GM12878 (cell line): ENCODE results near the gene PASK. TPM values are rescaled to one million over a fixed set of nuclear protein-coding genes. Genes with fewer than 3 reads are reported as not detected.

Experiments
- ATAC-seq: fragments of 200-7000 bp; cut with Tn5 transposase; 3 replicates; pipeline ENCODE4 v1.9.1; 2020; ENCODE audit warnings: mild to moderate bottlenecking, moderate library complexity
- BruUV-seq: library from RNA; stranded (reverse); fragments of 400-500 nt; replicated peaks from 2 replicates; lab custom pipeline; 2021; lab: Mats Ljungman, UMichigan
- CTCF ChIA-PET: fragments of 300-600 bp; sonication (Branson Sonifier 250); formaldehyde crosslinking; extraction: SDS; loops from one replicate; lab custom pipeline; 2021; ENCODE audit warnings: inconsistent platforms; lab: Yijun Ruan, JAX
- POLR2A ChIA-PET: fragments of 350-600 bp; formaldehyde crosslinking; extraction: SDS; loops from one replicate; lab custom pipeline; 2021; ENCODE audit warnings: inconsistent platforms; lab: Charles Lee
- RAD21 ChIA-PET: fragments of 300-600 bp; sonication (Branson Sonifier 250); formaldehyde crosslinking; loops from one replicate; lab custom pipeline; 2023; ENCODE audit warnings: antibody characterized with exemption; ENCODE audit not compliant: unreplicated experiment; lab: Charles Lee
- SMC1A ChIA-PET: fragments of 300-600 bp; sonication (Branson Sonifier 250); formaldehyde crosslinking; loops from one replicate; lab custom pipeline; 2023; ENCODE audit not compliant: unreplicated experiment, uncharacterized antibody; lab: Charles Lee
- DNase-seq: peaks from one replicate; pipeline ENCODE4 v3.0.0-alpha.2; 2011; ENCODE audit warnings: low read depth, low spot score
- FAIRE-seq: peaks from 3 replicates; lab custom pipeline; 2011; peaks lifted over from hg19 to GRCh38; lab: Jason Lieb, UNC
- H2AFZ ChIP-seq: 2 replicates; pipeline ENCODE4 v1.6.0; 2011; ENCODE audit warnings: low read depth, low read length, control low read depth; ENCODE audit not compliant: control insufficient read depth
- H3K27ac ChIP-seq: 2 replicates; pipeline ENCODE4 v1.5.1; 2011; ENCODE audit warnings: control low read depth; ENCODE audit not compliant: control insufficient read depth, insufficient read depth
- H3K27me3 ChIP-seq, 2 experiments: replicated peaks in 1 of 2; 2 replicates each; pipeline versions ENCODE4 v1.6.0 to v1.6.1; 2011; ENCODE audit warnings: low read length in 1 of 2; ENCODE audit not compliant: control insufficient read depth in 2 of 2, insufficient read depth in 2 of 2
- H3K36me3 ChIP-seq, 2 experiments: 2 replicates each; pipeline ENCODE4 v1.5.1; 2011; ENCODE audit warnings: low read length in 1 of 2; ENCODE audit not compliant: control insufficient read depth in 2 of 2, insufficient read depth in 2 of 2
- H3K4me1 ChIP-seq: 2 replicates; pipeline ENCODE4 v1.6.1; 2011; ENCODE audit warnings: mild to moderate bottlenecking, low read length, moderate library complexity, mixed read lengths; ENCODE audit not compliant: control insufficient read depth, insufficient read depth
- H3K4me2 ChIP-seq: 2 replicates; pipeline ENCODE4 v1.6.0; 2011; ENCODE audit warnings: control low read depth; ENCODE audit not compliant: control insufficient read depth, insufficient read depth
- H3K4me3 ChIP-seq: fragments of 200-600 bp; sonication (generic); 2 replicates; pipeline ENCODE4 v1.5.1; 2016
- H3K79me2 ChIP-seq: 2 replicates; pipeline ENCODE4 v1.6.0; 2011; ENCODE audit warnings: low read length; ENCODE audit not compliant: control insufficient read depth, insufficient read depth
- H3K9ac ChIP-seq: 2 replicates; pipeline ENCODE4 v1.8.0; 2011; ENCODE audit warnings: low read length, control low read depth, mixed read lengths; ENCODE audit not compliant: control insufficient read depth, insufficient read depth
- H3K9me3 ChIP-seq: replicated peaks from 3 replicates; pipeline ENCODE4 v1.5.1; 2011; ENCODE audit warnings: mild to moderate bottlenecking, low read length; ENCODE audit not compliant: control insufficient read depth, insufficient read depth
- H4K20me1 ChIP-seq: 2 replicates; pipeline ENCODE4 v1.6.0; 2011; ENCODE audit not compliant: control insufficient read depth, insufficient read depth
- EED ChIP-seq: sonication (generic); IDR thresholded peaks from 2 replicates; pipeline ENCODE4 v1.6.1; 2016; ENCODE audit warnings: antibody characterized with exemption, low read depth
- EP300 ChIP-seq, 2 experiments: fragments of 150-350 bp in 1 of 2; IDR thresholded peaks; 2 replicates each; pipeline ENCODE4 v1.6.1; 2011 to 2012; ENCODE audit warnings: low read depth in 2 of 2, low read length in 2 of 2, borderline replicate concordance in 1 of 2, improper control_type of control experiment in 1 of 2, inconsistent platforms in 1 of 2; ENCODE audit not compliant: control insufficient read depth in 1 of 2
- FOS ChIP-seq: IDR thresholded peaks from 3 replicates; pipeline ENCODE4 v1.6.1; 2011; ENCODE audit warnings: borderline replicate concordance; ENCODE audit not compliant: insufficient read length; ENCODE audit errors: extremely low read depth
- FOXK2 ChIP-seq: fragments of 450-650 bp; IDR thresholded peaks from 2 replicates; pipeline ENCODE4 v1.6.1; 2017; ENCODE audit warnings: mild to moderate bottlenecking, moderate library complexity
- GATAD2B ChIP-seq: fragments of 450-650 bp; conservative IDR thresholded peaks from 2 replicates; pipeline ENCODE4 v1.6.1; 2017; ENCODE audit warnings: low read depth, mild to moderate bottlenecking, moderate library complexity
- KLF5 ChIP-seq: fragments of 450-650 bp; IDR thresholded peaks from 2 replicates; pipeline ENCODE4 v1.6.1; 2014; ENCODE audit warnings: mild to moderate bottlenecking; ENCODE audit not compliant: partially characterized antibody
- MTA2 ChIP-seq: fragments of 450-650 bp; IDR thresholded peaks from 2 replicates; pipeline ENCODE4 v1.6.1; 2016; ENCODE audit warnings: low read depth, mild to moderate bottlenecking, moderate library complexity
- NR2C2 ChIP-seq: IDR thresholded peaks from 2 replicates; pipeline ENCODE4 v1.6.1; 2011; ENCODE audit warnings: borderline replicate concordance, low read depth; ENCODE audit not compliant: control insufficient read depth, insufficient read length
- POLR2A ChIP-seq: IDR thresholded peaks from 2 replicates; pipeline ENCODE4 v1.6.1; 2011; ENCODE audit warnings: low read depth, mild to moderate bottlenecking, low read length
- POLR2AphosphoS5 ChIP-seq: IDR thresholded peaks from 2 replicates; pipeline ENCODE4 v1.6.1; 2011; ENCODE audit warnings: mild to moderate bottlenecking, low read length, inconsistent platforms
- RCOR1 ChIP-seq: conservative IDR thresholded peaks from 2 replicates; pipeline ENCODE4 v1.6.1; 2012; ENCODE audit warnings: low read depth, low read length, improper control_type of control experiment
- SREBF1 ChIP-seq: IDR thresholded peaks from 2 replicates; pipeline ENCODE4 v1.6.1; 2012; ENCODE audit warnings: mild to moderate bottlenecking, low read length
- TCF7 ChIP-seq: IDR thresholded peaks from 2 replicates; pipeline ENCODE4 v1.6.1; 2014; ENCODE audit warnings: antibody characterized with exemption, borderline replicate concordance
- WGBS: methylation state at CpG from one replicate; pipeline ENCODE4 v1.1.6; 2016; ENCODE audit warnings: low lambda C conversion rate; ENCODE audit not compliant: insufficient replicate concordance, insufficient coverage; ENCODE audit errors: missing lambda C conversion rate; 5-methylcytosine and 5-hydroxymethylcytosine counted together
- in situ Hi-C: fragments of 300-500 bp; cut with MboI; formaldehyde crosslinking; loops from 9 replicates; pipeline ENCODE4 v1.14.3; 2018; ENCODE audit warnings: mixed read lengths
- intact Hi-C: fragments of 100-400 bp; cut with micrococcal nuclease; formaldehyde crosslinking; loops from one replicate; pipeline ENCODE4 v1.14.2; 2022; ENCODE audit not compliant: unreplicated experiment
- polyA plus RNA-seq, 11 experiments: library from polyadenylated mRNA; depleted of rRNA in 4 of 11; unstranded in 6 of 11; stranded (reverse) in 5 of 11; fragments of >200 nt; fragmentation: Nextera tagmentation in 4 of 11; fragmentation: Illumina TruSeq in 1 of 11; extraction: Ambion mirVana in 4 of 11; extraction: Trizol in 1 of 11; gene quantifications; 1 replicate in 1 of 11; 2 replicates in 10 of 11; pipeline versions ENCODE4 v1.2.1 to v1.2.3, GENCODE V29; 2011 to 2016; ENCODE audit warnings: inconsistent platforms in 2 of 11, missing spikeins in 2 of 11, low read depth in 1 of 11
- total RNA-seq, 4 experiments: library from RNA; depleted of rRNA in 3 of 4; stranded (reverse); fragments of >200 nt in 3 of 4; fragmentation: Illumina TruSeq in 1 of 4; extraction: Trizol in 1 of 4; gene quantifications; 2 replicates each; pipeline versions ENCODE4 v1.2.1 to v1.2.3, GENCODE V29; 2013 to 2021
- TF ChIP-seq, protein P1 (sequence below): IDR thresholded peaks from 2 replicates; pipeline ENCODE4 v1.6.1; 2012; ENCODE audit warnings: low read depth, low read length, improper control_type of control experiment

The PASK gene
- total and polyA plus RNA-seq, 10 of the 15 experiments (the other 5 are each of a cell fraction or from before 2014, with no cell fraction given), result 9.6 to 62.2 (median 28.5) TPM

DNA sequence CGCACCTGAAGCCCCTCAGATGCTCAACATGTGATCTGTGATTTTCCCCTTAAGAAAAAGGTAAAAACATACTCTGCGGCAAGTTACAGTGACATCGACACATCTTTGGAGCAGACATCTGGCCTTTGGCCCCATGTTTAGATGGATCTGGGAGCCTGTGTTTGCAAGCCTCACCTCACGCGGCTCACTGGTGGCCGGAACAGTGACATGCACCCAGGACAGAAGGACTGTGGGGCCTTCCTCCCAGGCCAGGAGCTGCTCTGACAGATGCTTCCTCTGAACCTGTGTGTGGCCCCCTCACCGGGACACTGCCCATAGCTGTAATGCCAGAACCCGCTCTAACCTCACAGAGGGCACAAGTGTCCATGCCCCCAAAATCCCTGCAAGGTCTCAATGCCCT, 13.1 kb downstream of the PASK start:
- in situ Hi-C loops, result no loop called here
- H3K36me3 ChIP-seq, result peaks cover 6 to 27% of the 10 kb centered on the region in 2 experiments
- DNase-seq (no peak), ATAC-seq (no peak), FAIRE-seq (no peak)
- no peaks in the 10 kb centered on the region; a peak in 1 of 4 replicates for H3K27me3 ChIP-seq
- WGBS, result 94% methylated on average over 8 of the region's 8 CpGs
- POLR2A ChIA-PET, result interaction anchor here (0.9 kb wide), 1 partner anchor 32 kb away, joined by 4 read pairs; no protein-coding TSS in a partner anchor
- H3K9me3 ChIP-seq, result no peaks in the 10 kb centered on the region
- H3K4me2 ChIP-seq, result no peak overlapping the region
- H4K20me1 ChIP-seq, result no peaks in the 10 kb centered on the region
- H2AFZ ChIP-seq, result no peak overlapping the region
- no peak overlapping the region for H3K9ac ChIP-seq
- no peak overlapping the region for H3K4me3 ChIP-seq
- TF ChIP-seq POLR2AphosphoS5 (no peak), TCF7 (no peak), GATAD2B (no peak), FOXK2 (no peak), MTA2 (no peak), NR2C2 (no peak), SREBF1 (no peak), FOS (no peak), EED (no peak), KLF5 (no peak), RCOR1 (no peak), POLR2A (no peak), EP300 (IDR thresholded peaks at IDR 0.05; ENCODE audit: borderline replicate concordance in 1 of 2, control insufficient read depth in 1 of 2, low read depth in 2 of 2, low read length in 2 of 2) (no peak)
- TF ChIP-seq, protein P1, sequence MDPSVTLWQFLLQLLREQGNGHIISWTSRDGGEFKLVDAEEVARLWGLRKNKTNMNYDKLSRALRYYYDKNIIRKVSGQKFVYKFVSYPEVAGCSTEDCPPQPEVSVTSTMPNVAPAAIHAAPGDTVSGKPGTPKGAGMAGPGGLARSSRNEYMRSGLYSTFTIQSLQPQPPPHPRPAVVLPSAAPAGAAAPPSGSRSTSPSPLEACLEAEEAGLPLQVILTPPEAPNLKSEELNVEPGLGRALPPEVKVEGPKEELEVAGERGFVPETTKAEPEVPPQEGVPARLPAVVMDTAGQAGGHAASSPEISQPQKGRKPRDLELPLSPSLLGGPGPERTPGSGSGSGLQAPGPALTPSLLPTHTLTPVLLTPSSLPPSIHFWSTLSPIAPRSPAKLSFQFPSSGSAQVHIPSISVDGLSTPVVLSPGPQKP, result no peak
- SMC1A ChIA-PET, result no interaction called here
- no TSS peak for BruUV-seq
- CTCF ChIA-PET, result interaction anchor here (1.3 kb wide), 1 partner anchor 59 kb away, joined by 3 read pairs; no protein-coding TSS in a partner anchor
- no peaks in the 10 kb centered on the region for H3K4me1 ChIP-seq
- no peak overlapping the region for H3K27ac ChIP-seq
- RAD21 ChIA-PET, result interaction anchor here (1.3 kb wide), 1 partner anchor 10 kb away, joined by 3 read pairs; no protein-coding TSS in a partner anchor
- no peaks in the 10 kb centered on the region for H3K79me2 ChIP-seq
- intact Hi-C loops, result no loop called here
